ENCODE data around the gene OR51B2.

The OR51B2 gene

DNA sequence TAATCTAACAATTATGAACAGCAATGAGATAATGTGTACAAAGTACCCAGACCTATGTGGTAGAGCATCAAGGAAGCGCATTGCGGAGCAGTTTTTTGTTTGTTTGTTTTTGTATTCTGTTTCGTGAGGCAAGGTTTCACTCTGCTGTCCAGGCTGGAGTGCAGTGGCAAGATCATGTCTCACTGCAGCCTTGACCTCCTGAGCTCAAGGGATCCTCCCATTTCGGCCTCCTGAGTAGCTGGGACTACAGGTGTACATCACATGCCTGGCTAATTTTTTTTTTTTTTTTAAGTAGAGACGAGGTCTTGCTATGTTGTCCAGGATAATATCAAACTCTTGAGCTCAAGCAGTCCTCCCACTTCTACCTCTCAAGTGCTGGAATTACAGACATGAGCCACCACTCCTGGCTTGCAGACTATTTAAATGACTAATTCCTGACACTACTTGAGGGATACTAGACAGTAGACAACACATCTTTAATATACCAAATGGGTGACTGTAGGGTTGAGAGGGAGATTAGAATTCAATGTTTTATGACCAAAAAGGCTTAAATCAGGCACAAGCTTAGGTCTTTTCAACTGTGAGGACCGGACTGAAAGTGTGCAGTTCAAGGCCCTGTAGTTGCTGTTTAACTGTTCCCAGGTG, 35.1 kb downstream of the OR51B2 start:
- Histone ChIP-seq H3K27ac (replicated peaks) (no peak overlapping the region), H3K27me3 (ENCODE audit: insufficient read depth, poor library complexity, severe bottlenecking) (no peaks in the 10 kb centered on the region), H3K4me3 (replicated peaks; ENCODE audit: insufficient read depth, low read length) (no peak overlapping the region)
- no peak for TF ChIP-seq SPI1 (IDR thresholded peaks at IDR 0.05; ENCODE audit: borderline replicate concordance, low read depth)
- TF ChIP-seq, protein P1, sequence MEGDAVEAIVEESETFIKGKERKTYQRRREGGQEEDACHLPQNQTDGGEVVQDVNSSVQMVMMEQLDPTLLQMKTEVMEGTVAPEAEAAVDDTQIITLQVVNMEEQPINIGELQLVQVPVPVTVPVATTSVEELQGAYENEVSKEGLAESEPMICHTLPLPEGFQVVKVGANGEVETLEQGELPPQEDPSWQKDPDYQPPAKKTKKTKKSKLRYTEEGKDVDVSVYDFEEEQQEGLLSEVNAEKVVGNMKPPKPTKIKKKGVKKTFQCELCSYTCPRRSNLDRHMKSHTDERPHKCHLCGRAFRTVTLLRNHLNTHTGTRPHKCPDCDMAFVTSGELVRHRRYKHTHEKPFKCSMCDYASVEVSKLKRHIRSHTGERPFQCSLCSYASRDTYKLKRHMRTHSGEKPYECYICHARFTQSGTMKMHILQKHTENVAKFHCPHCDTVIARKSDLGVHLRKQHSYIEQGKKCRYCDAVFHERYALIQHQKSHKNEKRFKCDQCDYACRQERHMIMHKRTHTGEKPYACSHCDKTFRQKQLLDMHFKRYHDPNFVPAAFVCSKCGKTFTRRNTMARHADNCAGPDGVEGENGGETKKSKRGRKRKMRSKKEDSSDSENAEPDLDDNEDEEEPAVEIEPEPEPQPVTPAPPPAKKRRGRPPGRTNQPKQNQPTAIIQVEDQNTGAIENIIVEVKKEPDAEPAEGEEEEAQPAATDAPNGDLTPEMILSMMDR (IDR thresholded peaks at IDR 0.05; ENCODE audit: insufficient read depth, low read length) = no peak
- TF ChIP-seq GABPA (IDR thresholded peaks at IDR 0.05; ENCODE audit: low read depth) = no peak
- TF ChIP-seq POLR2AphosphoS5 (IDR thresholded peaks at IDR 0.05; ENCODE audit: low read depth) = no peak
- TF ChIP-seq, protein P2, sequence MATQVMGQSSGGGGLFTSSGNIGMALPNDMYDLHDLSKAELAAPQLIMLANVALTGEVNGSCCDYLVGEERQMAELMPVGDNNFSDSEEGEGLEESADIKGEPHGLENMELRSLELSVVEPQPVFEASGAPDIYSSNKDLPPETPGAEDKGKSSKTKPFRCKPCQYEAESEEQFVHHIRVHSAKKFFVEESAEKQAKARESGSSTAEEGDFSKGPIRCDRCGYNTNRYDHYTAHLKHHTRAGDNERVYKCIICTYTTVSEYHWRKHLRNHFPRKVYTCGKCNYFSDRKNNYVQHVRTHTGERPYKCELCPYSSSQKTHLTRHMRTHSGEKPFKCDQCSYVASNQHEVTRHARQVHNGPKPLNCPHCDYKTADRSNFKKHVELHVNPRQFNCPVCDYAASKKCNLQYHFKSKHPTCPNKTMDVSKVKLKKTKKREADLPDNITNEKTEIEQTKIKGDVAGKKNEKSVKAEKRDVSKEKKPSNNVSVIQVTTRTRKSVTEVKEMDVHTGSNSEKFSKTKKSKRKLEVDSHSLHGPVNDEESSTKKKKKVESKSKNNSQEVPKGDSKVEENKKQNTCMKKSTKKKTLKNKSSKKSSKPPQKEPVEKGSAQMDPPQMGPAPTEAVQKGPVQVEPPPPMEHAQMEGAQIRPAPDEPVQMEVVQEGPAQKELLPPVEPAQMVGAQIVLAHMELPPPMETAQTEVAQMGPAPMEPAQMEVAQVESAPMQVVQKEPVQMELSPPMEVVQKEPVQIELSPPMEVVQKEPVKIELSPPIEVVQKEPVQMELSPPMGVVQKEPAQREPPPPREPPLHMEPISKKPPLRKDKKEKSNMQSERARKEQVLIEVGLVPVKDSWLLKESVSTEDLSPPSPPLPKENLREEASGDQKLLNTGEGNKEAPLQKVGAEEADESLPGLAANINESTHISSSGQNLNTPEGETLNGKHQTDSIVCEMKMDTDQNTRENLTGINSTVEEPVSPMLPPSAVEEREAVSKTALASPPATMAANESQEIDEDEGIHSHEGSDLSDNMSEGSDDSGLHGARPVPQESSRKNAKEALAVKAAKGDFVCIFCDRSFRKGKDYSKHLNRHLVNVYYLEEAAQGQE (IDR thresholded peaks at IDR 0.05; ENCODE audit: insufficient replicate concordance, low read depth) = no peak
- DNase-seq (ENCODE audit: low read depth in 1 of 2, low spot score in 1 of 2) = no peak

DNA sequence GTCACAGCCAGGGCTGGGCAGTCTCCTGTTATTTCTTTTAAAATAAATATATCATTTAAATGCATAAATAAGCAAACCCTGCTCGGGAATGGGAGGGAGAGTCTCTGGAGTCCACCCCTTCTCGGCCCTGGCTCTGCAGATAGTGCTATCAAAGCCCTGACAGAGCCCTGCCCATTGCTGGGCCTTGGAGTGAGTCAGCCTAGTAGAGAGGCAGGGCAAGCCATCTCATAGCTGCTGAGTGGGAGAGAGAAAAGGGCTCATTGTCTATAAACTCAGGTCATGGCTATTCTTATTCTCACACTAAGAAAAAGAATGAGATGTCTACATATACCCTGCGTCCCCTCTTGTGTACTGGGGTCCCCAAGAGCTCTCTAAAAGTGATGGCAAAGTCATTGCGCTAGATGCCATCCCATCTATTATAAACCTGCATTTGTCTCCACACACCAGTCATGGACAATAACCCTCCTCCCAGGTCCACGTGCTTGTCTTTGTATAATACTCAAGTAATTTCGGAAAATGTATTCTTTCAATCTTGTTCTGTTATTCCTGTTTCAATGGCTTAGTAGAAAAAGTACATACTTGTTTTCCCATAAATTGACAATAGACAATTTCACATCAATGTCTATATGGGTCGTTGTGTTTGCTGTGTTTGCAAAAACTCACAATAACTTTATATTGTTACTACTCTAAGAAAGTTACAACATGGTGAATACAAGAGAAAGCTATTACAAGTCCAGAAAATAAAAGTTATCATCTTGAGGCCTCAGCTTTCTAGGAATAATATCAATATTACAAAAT, 35.8 kb downstream of the OR51B2 start:
- no peak for DNase-seq (ENCODE audit: low read depth in 1 of 2, low spot score in 1 of 2)
- H3K27me3 ChIP-seq (ENCODE audit: insufficient read depth, poor library complexity, severe bottlenecking) = no peaks in the 10 kb centered on the region
- TF ChIP-seq POLR2AphosphoS5 (IDR thresholded peaks at IDR 0.05; ENCODE audit: low read depth) (no peak), SPI1 (IDR thresholded peaks at IDR 0.05; ENCODE audit: borderline replicate concordance, low read depth) (no peak)
- TF ChIP-seq, protein P2 (IDR thresholded peaks at IDR 0.05; ENCODE audit: insufficient replicate concordance, low read depth) = no peak
- no peak overlapping the region for H3K4me3 ChIP-seq (replicated peaks; ENCODE audit: insufficient read depth, low read length)
- no peak overlapping the region for H3K27ac ChIP-seq (replicated peaks)

DNA sequence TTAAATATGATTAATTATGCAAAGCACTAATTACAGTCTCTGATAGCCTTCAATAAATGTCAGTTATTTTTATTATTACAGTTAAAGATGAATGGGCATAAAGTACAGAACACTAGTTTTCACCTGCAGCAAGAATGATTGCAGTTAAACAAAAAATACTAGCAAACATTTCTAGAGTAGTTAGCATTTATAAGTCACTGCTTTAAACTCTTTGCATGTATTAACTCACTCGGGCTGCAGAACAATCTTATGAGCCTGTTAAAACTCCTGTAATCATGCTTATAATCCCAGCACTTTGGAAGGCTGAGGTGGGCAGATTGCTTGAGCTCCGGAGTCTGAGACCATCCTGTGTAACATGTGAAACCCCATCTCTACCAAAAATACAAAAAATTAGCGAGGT, 37.2 kb downstream of the OR51B2 start:
- no peak overlapping the region for H3K4me3 ChIP-seq (replicated peaks; ENCODE audit: insufficient read depth, low read length)
- no peak overlapping the region for H3K27ac ChIP-seq (replicated peaks)
- no peaks in the 10 kb centered on the region for H3K27me3 ChIP-seq (ENCODE audit: insufficient read depth, poor library complexity, severe bottlenecking)
- TF ChIP-seq GABPA (IDR thresholded peaks at IDR 0.05; ENCODE audit: low read depth) = no peak
- no peak for TF ChIP-seq SPI1 (IDR thresholded peaks at IDR 0.05; ENCODE audit: borderline replicate concordance, low read depth)
- TF ChIP-seq, protein P2 (IDR thresholded peaks at IDR 0.05; ENCODE audit: insufficient replicate concordance, low read depth) = no peak
- TF ChIP-seq POLR2AphosphoS5 (IDR thresholded peaks at IDR 0.05; ENCODE audit: low read depth) = no peak
- TF ChIP-seq, protein P1 (IDR thresholded peaks at IDR 0.05; ENCODE audit: insufficient read depth, low read length) = no peak
- no peak for DNase-seq (ENCODE audit: low read depth in 1 of 2, low spot score in 1 of 2)
